T follicular helper cell (primary cell): ENCODE measurements around the gene VPS8.

Experiments
- DNase-seq: peaks from one replicate; pipeline ENCODE4 v3.0.0-alpha.2; 2020; ENCODE audit warnings: low read depth

Gene VPS8

GRCh38 chr3:184812662-184813042 is 686 bp downstream of the VPS8 start:
- DNase-seq: no peak

- DNase-seq: no peak
These were observed 1.4 kb downstream of the VPS8 start for GRCh38 chr3:184813357-184813756.

GRCh38 chr3:184814214-184814613 is 2.2 kb downstream of the VPS8 start:
- DNase-seq: no peak

- DNase-seq: no peak
These were observed 3.3 kb downstream of the VPS8 start for GRCh38 chr3:184815046-184815930.

DNA sequence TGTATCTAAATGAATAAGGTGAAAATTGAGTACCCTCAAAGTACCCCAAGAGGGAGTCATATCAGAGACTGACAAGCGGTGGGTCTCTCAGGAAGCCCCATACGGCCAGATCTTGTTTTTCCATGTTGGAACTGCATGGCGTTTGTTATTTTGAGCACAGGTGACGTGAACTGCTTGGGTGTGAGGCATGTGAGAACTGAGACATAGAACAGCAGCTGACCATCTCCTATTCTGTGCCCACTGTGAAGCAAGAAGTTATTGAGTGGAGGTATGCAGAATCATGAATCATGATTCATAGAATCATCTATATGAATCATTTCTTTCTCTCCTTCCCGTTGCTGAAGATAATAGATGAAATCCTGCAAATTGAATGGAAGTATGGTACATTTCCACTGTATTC is 4.6 kb downstream of the VPS8 start:
- no peak for DNase-seq

- no peak for DNase-seq
These were observed 8.6 kb downstream of the VPS8 start for GRCh38 chr3:184820525-184820924.

- no peak for DNase-seq
These were observed 9.1 kb downstream of the VPS8 start for GRCh38 chr3:184821034-184821433.

DNA sequence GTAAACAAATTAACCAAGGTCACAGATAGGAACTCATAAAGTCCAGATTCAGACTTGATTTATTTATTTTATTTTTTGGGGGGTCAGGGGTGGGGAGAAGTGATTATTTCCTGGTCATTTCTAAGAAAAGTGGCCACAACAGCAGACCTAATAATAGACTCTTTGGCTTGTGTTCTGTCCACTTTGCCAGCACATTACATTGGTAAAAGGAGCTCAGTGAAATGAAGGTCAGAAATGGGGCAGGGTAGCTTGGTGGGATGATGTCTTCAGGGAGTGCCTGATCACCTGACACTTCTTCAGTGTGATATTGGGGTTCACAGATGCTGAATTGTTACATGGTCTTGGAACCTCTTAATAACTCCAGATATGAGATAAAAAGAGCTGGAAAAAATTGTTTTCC is 10.1 kb downstream of the VPS8 start:
- no peak for DNase-seq

DNA sequence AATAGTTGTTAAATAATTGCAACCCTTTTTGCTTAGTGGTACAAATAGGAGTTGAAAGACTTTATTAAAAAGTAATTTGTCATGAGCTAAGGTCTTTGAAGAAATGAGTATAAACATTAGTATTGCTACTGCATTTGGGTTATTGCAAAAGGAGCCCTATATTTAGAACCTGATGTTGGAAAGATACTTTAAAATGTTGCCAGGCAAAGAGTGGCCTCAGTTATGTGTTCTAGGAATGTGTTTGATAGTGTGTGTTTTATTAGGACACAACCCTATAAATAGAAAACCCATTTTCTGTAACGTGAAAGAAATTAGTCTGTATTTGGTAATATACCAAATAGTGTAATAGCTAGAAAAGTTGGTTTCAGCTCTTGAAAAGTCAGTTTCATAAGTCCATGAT is 10.7 kb downstream of the VPS8 start:
- DNase-seq: no peak

- no peak for DNase-seq
These were observed 12.0 kb downstream of the VPS8 start for GRCh38 chr3:184823990-184824389.

- no peak for DNase-seq
These were observed 13.3 kb downstream of the VPS8 start for GRCh38 chr3:184825121-184825820.

- DNase-seq: no peak
These were observed 15.6 kb downstream of the VPS8 start for GRCh38 chr3:184827572-184827971.

- no peak for DNase-seq
These were observed 20.1 kb downstream of the VPS8 start for GRCh38 chr3:184832044-184832443.

DNA sequence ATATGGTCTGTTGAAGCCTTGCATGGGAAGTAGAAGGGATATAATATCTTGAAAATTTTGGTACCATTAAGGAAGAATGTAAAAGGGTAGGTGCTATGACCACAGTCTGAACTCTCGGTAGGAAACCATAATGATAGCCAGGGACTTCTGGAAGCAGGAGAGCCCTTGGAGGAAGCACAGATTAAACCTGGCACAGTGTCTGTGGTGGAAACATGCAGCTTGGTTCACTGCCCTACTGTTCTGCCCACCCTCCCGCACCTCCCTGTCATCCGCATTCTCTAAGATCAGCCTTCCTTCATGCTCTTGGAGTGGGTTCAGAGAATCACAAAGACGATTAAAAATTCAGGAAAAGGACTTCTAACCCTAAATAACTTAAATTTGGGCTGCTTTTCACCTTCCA is 20.9 kb downstream of the VPS8 start:
- DNase-seq: no peak

DNA sequence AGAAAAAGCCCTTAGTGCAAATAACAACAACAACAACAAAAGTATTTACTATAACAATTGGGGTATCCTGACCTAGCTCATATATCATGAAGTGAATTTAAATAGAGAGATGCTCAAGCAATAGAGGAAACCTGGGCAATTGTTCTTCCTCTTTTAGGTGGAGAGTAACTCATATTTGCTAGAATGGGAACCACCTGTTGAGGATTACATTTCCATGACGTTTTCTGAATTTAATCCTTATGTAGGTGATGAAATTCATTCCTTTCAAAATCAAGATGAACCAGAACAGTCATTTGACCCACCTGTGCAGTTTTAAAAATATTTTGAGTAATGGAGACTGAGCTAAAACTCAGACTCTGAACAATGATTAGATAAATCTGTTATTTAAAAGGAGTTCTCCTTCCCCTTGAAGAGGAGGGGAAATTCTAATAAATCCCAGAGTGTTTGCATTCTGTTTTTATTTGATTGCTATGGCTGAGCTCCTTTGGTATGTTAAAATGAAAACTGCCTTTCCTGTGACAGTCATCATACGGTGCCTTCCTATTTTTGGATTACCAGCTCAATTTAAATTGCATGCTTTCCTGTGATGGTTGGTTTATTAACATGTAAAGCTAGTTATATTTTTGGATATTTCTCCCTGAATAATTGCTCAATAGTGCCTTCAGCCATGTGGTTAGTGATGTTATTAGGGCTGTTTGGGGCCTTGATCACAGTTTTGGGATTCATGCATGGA is 24.3 kb downstream of the VPS8 start:
- no peak for DNase-seq

DNA sequence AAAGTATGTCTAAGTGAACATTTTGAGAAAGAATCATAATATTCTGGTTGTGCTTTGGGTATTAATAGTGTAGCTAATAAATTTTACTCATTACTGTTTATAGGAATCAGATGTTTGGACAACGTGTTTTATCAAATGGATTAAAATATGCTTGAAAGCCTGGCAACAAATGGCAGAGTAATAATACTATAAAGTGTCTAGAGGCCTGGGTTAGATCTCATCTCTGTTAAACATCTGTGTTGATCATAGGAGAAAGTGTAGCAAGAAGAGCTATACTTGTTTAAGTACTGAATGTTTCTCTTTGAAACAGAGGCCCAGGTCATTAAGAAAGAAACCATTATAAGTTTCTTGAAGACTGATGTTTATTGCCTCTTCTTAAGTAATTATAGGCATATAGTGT is 30.5 kb downstream of the VPS8 start:
- DNase-seq: no peak

DNA sequence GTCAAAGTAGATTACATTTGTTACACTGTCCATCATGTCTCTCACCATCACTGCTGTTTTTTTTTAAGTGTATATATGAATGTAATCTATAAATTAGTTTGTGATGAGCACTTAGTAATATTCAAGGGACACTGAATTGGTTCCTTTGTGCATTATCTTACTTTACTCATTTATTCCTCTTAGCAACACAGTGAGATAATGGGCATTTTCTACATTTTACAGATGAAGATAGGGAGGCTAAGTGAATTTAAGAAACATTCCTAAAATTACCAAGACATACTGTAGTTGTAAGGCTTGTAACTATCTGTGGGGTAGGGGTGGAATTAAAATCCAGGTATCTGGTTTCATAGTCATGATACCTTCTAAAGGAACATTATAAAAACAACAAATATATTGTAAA is 33.9 kb downstream of the VPS8 start:
- DNase-seq: no peak

DNA sequence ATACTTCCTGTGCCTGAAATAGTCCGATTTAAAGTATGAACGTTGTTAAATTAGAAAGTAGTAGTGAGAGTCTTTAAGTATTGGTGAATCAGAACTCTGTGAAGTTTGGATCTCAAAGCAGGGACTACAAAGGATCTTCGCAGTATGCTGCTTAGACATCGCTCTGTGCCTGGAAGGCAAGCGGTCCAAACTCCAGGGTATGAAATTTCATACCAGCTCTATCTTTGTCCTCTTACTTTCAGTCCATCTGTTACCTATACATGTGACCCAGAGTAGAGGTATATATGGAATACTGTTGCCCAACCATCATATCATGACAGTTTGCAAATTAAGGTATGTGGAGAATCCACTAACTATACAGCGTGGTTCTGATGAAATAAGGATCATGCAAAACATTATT is 34.5 kb downstream of the VPS8 start:
- no peak for DNase-seq

GRCh38 chr3:184848934-184849333 is 37.0 kb downstream of the VPS8 start:
- no peak for DNase-seq

DNA sequence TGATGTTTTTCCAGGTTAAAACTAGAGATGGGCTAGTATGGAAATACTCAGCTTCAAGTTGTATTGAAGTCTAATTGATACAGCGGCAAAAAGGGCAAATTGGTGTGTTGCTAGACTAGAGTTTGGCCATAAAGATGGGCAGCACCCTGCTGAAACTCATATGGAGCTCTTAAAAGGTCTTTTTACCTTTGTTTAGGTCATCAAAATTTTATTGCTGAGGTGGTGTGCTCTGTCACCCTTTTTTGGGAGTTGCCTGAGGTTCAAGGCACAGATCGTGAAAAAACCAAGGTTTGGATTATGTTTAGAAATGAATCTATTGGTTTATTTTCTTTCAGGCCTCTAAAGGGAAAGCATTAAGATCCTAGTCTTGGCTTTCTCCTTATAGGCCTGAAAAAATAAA is 38.2 kb downstream of the VPS8 start:
- DNase-seq: no peak

DNA sequence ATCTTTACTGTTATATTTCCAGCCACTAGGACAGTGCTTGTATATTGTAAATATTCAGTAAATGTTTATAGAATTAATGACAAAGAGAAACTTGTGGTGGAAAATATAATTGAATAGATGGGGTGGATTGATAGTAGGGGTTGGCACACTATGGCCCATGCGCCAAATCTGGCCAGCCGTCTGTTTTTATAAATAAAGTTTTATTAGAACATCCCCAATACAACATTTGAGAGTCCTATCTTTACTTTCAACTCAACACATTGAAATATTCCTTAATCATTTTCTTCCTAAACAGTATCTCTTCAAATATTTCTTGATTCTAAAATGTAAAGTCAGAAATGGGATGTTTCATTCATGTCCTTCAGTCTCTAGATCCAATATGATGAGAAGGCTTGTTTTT is 45.1 kb downstream of the VPS8 start:
- no peak for DNase-seq

DNA sequence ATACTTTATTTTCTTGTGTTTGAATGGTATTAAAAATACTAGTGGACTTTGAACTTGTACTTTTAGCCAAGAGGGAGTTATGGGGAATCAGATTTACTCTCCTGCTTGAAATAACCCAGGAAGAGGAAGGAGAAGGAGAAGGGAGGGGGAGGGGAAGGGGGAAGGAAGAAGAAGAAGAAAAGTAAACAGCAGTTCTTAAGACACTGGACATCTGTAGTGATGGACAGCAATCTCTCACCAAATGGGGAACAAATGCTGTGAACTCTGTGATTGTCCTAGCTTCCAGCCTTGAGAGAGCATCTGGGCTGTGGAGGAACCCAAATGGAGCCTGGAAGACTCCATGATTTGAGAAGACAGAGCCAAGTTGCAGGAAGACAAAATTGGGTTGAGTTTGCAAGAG is 52.0 kb downstream of the VPS8 start:
- DNase-seq: no peak

DNA sequence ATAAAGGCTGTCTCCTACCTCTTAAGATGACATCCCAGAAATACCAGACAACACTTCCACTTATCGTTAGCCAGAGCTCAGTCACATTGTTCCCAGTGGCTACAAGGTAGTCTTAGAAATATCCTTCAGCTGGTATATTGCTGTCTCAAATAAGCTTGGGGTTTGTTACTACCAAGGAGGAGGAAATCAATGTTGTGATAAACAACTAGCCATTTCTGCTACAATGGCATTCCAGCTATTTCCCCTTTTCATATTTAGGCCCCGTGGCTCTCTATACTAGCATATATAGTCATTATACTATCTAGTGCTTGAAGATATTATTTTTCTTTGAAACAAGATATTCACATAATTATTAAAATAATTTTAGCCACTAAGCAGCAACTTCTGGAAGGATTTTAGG is 56.5 kb downstream of the VPS8 start:
- no peak for DNase-seq
